Fibroblast of mammary gland (primary cell): ENCODE measurements around the gene PTPN4.

ENCODE experiments used
- DNase-seq: peaks from one replicate; pipeline ENCODE4 v3.0.0-alpha.2; 2010; ENCODE audit warnings: low read depth
- H3K4me3 ChIP-seq: 2 replicates; pipeline ENCODE4 v1.5.1; 2011; ENCODE audit warnings: low read depth, mild to moderate bottlenecking, low read length, moderate library complexity; ENCODE audit not compliant: control insufficient read depth
- CTCF ChIP-seq: conservative IDR thresholded peaks from 2 replicates; pipeline ENCODE4 v1.5.1; 2011; ENCODE audit warnings: low read depth, low read length, inconsistent platforms; ENCODE audit not compliant: control insufficient read depth, insufficient read depth

The PTPN4 gene

GRCh38 chr2:119853777-119854399 lies 94.2 kb downstream of the PTPN4 start:
- no peak for DNase-seq
- no peak for TF ChIP-seq CTCF
- no peak overlapping the region for H3K4me3 ChIP-seq

- no peak overlapping the region for H3K4me3 ChIP-seq
- no peak for TF ChIP-seq CTCF
- no peak for DNase-seq
Observed at GRCh38 chr2:119856469-119856901, 96.8 kb downstream of the PTPN4 start.

GRCh38 chr2:119857742-119858141 lies 98.0 kb downstream of the PTPN4 start:
- no peak for TF ChIP-seq CTCF
- DNase-seq: no peak
- H3K4me3 ChIP-seq: no peak overlapping the region

GRCh38 chr2:119859528-119859927 lies 99.8 kb downstream of the PTPN4 start:
- no peak for TF ChIP-seq CTCF
- H3K4me3 ChIP-seq: no peak overlapping the region
- DNase-seq: no peak

- H3K4me3 ChIP-seq: no peak overlapping the region
- no peak for TF ChIP-seq CTCF
Observed at GRCh38 chr2:119860924-119861323, 101.2 kb downstream of the PTPN4 start.

GRCh38 chr2:119862127-119862889 lies 102.6 kb downstream of the PTPN4 start:
- DNase-seq: no peak
- no peak overlapping the region for H3K4me3 ChIP-seq
- TF ChIP-seq CTCF: no peak

More at GRCh38 chr2:119860924-119861323, 101.2 kb downstream of the PTPN4 start:
- DNase-seq: no peak
